Upper lobe of left lung (tissue), 6 donors: ENCODE measurements around the gene SPINT2. TPM values are rescaled to one million over a fixed set of nuclear protein-coding genes. Genes with fewer than 3 reads are reported as not detected.
A peak's percentile ranks its signal among the peaks of the same experiment; 100 is the strongest.

Experiments
- ATAC-seq, 2 donors: fragments of 200-7000 bp; cut with Tn5 transposase; one replicate each; pipeline ENCODE4 v1.9.1; 2022; ENCODE audit warnings: mild to moderate bottlenecking in 2 of 2, moderate library complexity in 2 of 2; ENCODE audit not compliant: low FRiP score in 2 of 2
- DNase-seq, 2 donors: peaks; one replicate each; pipeline ENCODE4 v3.0.0-alpha.2; 2019 to 2020
- H3K27ac ChIP-seq, 4 donors: fragments of 200-600 bp; sonication (generic); one replicate each; pipeline ENCODE4 v1.5.1; 2016 to 2019
- H3K27me3 ChIP-seq, 4 donors: fragments of 200-600 bp; sonication (generic); one replicate each; pipeline ENCODE4 v1.5.1; 2017 to 2019
- H3K36me3 ChIP-seq, 4 donors: fragments of 200-600 bp; sonication (generic); one replicate each; pipeline ENCODE4 v1.5.1; 2016 to 2019
- H3K4me1 ChIP-seq, 4 donors: fragments of 200-600 bp; sonication (generic); one replicate each; pipeline ENCODE4 v1.5.1; 2018 to 2019
- H3K4me3 ChIP-seq, 4 donors: fragments of 200-600 bp; sonication (generic); one replicate each; pipeline ENCODE4 v1.5.1; 2017 to 2019; ENCODE audit warnings: mild to moderate bottlenecking in 2 of 4, moderate library complexity in 1 of 4
- H3K9me3 ChIP-seq, 4 donors: fragments of 200-600 bp; sonication (generic); one replicate each; pipeline ENCODE4 v1.5.1; 2018 to 2019
- EP300 ChIP-seq, 4 donors: sonication (generic); formaldehyde crosslinking; IDR thresholded peaks; one replicate each; pipeline ENCODE4 v1.5.1; 2017; ENCODE audit warnings: antibody characterized with exemption in 4 of 4, control low read depth in 2 of 4
- POLR2A ChIP-seq, 4 donors: fragments of 450-650 bp; IDR thresholded peaks; one replicate each; pipeline ENCODE4 v1.5.1; 2016 to 2017; ENCODE audit warnings: antibody characterized with exemption in 4 of 4, mild to moderate bottlenecking in 2 of 4
- POLR2AphosphoS5 ChIP-seq, 2 donors: sonication (generic); formaldehyde crosslinking; IDR thresholded peaks; one replicate each; pipeline ENCODE4 v1.5.1; 2017; ENCODE audit warnings: antibody characterized with exemption in 2 of 2
- WGBS, 2 donors: methylation state at CpG; one replicate each; pipeline ENCODE4 v1.1.5; 2017 to 2018; 5-methylcytosine and 5-hydroxymethylcytosine counted together
- total RNA-seq, 6 donors: library from RNA; depleted of rRNA in 4 of 6; stranded (reverse); fragments of >200 nt in 4 of 6; gene quantifications; one replicate each; pipeline versions ENCODE4 v1.1.0 to v1.2.1, GENCODE V29; 2016 to 2021
- TF ChIP-seq, protein P1 (sequence below), 6 experiments: fragments of 450-650 bp in 4 of 6; fragments of 200-600 bp in 2 of 6; sonication (generic) in 2 of 6; IDR thresholded peaks; one replicate each; pipeline ENCODE4 v1.5.1; 2016 to 2019; ENCODE audit warnings: antibody characterized with exemption in 6 of 6
- donor health status: DM: no; HTN: no; CAD: no; lungs with moderate emphysema.
- donor health status: DM: no; HTN: yes; CAD: no; lungs with severe emphysema.

Gene SPINT2
- total RNA-seq, 6 donors from 2014 or later: 192 to 583 (median 317) TPM

DNA sequence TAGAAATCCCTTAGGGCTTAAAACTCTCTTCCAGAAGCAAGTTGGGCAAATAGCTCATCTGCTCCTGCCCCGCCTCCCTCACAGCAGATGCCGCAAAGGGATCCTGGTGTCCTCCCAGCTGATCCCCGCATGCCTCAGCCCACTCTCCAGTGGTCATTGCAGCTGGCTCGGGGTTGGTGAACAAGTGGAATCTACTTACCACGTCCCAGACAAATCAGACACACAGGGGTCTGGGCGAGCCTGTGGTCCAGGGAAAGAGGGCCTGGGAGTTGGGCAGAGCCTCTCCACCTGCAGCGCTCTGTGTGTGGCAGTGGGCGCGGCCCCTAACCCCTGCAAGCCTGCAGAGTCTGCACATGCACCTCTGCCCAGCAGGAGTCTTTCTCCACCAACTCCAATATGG, 28.9 kb downstream of the SPINT2 start:
- WGBS, 2 donors: 88 to 98% methylated on average over 9 of the region's 9 CpGs
- no peak for DNase-seq
- Histone ChIP-seq H3K27me3 (no peaks in the 10 kb centered on the region), H3K9me3 (no peaks in the 10 kb centered on the region), H3K4me3 (no peak overlapping the region), H3K27ac (no peak overlapping the region), H3K4me1 (peaks cover under 1 to 22% (median 11%) of the 10 kb centered on the region in 4 donors), H3K36me3 (peaks cover 6 to 37% (median 28%) of the 10 kb centered on the region in 4 donors)
- no peak for ATAC-seq
- TF ChIP-seq, protein P1, sequence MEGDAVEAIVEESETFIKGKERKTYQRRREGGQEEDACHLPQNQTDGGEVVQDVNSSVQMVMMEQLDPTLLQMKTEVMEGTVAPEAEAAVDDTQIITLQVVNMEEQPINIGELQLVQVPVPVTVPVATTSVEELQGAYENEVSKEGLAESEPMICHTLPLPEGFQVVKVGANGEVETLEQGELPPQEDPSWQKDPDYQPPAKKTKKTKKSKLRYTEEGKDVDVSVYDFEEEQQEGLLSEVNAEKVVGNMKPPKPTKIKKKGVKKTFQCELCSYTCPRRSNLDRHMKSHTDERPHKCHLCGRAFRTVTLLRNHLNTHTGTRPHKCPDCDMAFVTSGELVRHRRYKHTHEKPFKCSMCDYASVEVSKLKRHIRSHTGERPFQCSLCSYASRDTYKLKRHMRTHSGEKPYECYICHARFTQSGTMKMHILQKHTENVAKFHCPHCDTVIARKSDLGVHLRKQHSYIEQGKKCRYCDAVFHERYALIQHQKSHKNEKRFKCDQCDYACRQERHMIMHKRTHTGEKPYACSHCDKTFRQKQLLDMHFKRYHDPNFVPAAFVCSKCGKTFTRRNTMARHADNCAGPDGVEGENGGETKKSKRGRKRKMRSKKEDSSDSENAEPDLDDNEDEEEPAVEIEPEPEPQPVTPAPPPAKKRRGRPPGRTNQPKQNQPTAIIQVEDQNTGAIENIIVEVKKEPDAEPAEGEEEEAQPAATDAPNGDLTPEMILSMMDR (IDR thresholded peaks at IDR 0.05): no peak
- TF ChIP-seq EP300 (IDR thresholded peaks at IDR 0.05): no peak
- TF ChIP-seq POLR2A (IDR thresholded peaks at IDR 0.05): no peak
- no peak for TF ChIP-seq POLR2AphosphoS5 (IDR thresholded peaks at IDR 0.05)

DNA sequence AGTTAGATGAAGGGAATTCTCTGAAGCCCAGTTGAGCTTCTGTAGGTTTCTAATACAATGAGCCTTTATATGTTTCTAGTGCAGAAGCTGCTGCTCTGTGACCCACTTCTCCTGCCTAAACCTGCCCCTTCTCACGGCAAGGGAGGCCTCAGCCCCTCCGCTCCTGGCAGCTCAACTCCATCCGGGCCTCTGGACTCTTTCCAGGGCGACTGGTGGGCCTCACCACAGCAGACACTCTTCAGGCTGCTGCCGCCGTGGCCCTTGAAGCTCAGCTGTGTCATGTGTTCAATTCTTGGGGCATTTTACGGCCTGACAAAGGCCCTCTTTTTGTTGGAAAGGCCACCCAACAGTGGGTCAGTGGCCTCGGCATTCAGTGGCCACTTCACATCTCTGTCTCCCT, 29.7 kb downstream of the SPINT2 start:
- WGBS, 2 donors: 87% methylated on average over 7 to 8 of the region's 8 CpGs

DNA sequence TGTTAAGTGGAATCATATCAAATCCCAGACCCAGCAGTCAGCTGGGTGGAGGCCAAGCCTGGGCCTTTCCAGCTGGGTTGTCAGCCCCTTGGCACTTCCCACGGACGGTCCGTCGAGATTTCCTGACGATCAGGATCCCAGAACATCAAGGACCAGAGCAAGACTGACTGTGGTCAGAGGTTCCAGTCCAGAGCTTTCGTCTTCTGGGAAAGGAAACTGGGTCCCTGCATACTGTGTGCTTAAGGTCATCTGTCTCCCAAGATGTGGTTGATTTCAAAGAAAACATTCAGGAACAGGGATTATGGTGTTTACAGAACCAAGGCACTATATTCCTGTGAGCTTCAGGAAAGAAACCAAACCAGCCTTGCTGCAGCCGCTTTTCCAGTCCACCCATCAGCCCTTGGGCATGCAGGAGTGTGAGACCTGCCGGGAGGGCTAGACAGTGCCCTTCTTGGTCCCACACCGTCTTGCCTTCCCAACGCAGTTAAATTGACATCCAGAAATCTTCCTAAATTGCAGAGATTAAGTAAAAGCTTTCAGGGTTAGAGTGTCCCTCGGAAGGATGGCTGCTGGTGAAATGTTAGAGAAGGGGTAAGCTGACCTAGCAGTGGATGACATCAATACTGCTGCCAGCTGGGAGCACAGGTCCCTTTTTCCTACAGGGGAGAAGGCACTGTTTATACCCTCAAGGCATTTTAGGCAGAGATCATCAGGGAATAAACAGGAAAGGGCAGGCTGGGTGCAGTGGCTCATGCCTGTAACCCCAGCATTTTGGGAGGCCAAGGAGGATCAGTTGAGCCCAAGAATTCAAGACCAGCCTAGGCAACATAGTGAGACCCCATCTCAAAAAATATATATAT, 34.7 kb downstream of the SPINT2 start:
- no peaks in the 10 kb centered on the region for H3K36me3 ChIP-seq
- H3K27me3 ChIP-seq: no peaks in the 10 kb centered on the region
- peaks cover 0 to 10% (median 4%) of the 10 kb centered on the region in 4 donors for H3K4me1 ChIP-seq
- peak in 1 of 4 donors; percentile 9 for TF ChIP-seq EP300 (IDR thresholded peaks at IDR 0.05)
- no peak for TF ChIP-seq POLR2A (IDR thresholded peaks at IDR 0.05)
- peak in 1 of 2 donors; percentile 12 for TF ChIP-seq POLR2AphosphoS5 (IDR thresholded peaks at IDR 0.05)
- TF ChIP-seq, protein P1 (IDR thresholded peaks at IDR 0.05): no peak
- peak overlapping the region in 2 of 4 donors; percentile 35 to 57 for H3K27ac ChIP-seq
- H3K9me3 ChIP-seq: no peaks in the 10 kb centered on the region
- ATAC-seq (no peak), DNase-seq (no peak)
- 60 to 71% methylated on average over 11 of the region's 11 CpGs for whole genome bisulfite sequencing, 2 donors
- no peak overlapping the region for H3K4me3 ChIP-seq

More for the DNA sequence above, 29.7 kb downstream of the SPINT2 start:
- TF ChIP-seq POLR2A (IDR thresholded peaks at IDR 0.05): no peak
- TF ChIP-seq, protein P1 (IDR thresholded peaks at IDR 0.05): no peak
- Histone ChIP-seq H3K27ac (no peak overlapping the region), H3K4me3 (no peak overlapping the region), H3K36me3 (peaks cover 6 to 31% (median 21%) of the 10 kb centered on the region in 4 donors), H3K9me3 (no peaks in the 10 kb centered on the region), H3K27me3 (no peaks in the 10 kb centered on the region), H3K4me1 (peaks cover 0 to 20% (median 10%) of the 10 kb centered on the region in 4 donors)
- DNase-seq (no peak), ATAC-seq (no peak)

DNA sequence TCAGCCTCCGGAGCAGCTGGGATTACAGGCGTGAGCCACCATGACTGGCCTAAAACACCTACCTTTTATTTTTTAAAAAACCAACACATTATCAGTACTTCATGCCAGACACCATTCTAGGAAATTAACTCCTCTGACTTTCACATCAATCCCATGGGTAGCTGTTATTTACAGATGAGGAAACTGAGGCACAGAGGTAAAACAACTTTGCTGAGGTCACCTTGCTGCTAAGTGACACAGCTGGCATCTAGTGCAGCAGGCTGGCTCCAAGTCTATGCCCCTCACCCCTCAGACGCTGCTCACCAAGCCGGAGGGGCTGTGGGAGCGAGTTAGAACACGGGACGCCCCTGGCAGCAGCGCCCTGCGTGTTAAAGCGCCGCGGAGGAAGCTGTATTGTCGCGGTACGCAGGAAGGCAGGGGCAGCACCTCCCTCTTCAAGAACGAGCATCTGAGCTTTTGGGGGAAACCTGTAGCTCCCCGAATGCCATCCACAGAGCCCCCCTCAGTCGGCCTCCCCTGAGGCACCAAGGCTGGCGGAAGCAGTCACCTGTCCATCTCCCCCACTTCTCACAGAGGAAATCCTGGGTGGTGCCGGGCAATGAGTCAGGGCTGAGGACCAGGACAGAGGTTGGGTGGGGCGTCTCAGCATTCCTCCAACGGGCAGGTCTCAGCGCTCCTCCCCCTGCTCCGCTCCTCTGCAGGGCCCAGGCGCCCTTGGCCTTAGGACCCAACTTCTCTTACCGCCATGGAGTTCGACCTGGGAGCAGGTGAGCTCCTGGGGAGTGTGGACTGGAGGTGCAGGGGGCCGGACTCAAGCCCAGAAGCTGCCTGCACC, 39.4 kb downstream of the SPINT2 start, which contains the start of gene C19orf33:
Gene C19orf33 (plus strand): TSS at position 735 of the 835 bp plus-strand sequence. CDS start 11 bp downstream, at position 746.
- Histone ChIP-seq H3K4me3 (peak within 1 kb of the TSS in 3 of 4 donors; percentile 40 to 50 (median 41)), H3K27ac (peak within 1 kb of the TSS; percentile 61 to 87 (median 82))
- TF ChIP-seq, protein P1 (IDR thresholded peaks at IDR 0.05): no peak
- peak; percentile 20 to 63 for TF ChIP-seq POLR2AphosphoS5 (IDR thresholded peaks at IDR 0.05)
- TF ChIP-seq POLR2A (IDR thresholded peaks at IDR 0.05): peak in 2 of 4 donors; percentile 53 to 60
- no peak for TF ChIP-seq EP300 (IDR thresholded peaks at IDR 0.05)

More for the DNA sequence above, 39.4 kb downstream of the SPINT2 start, which contains the start of gene C19orf33:
- Histone ChIP-seq H3K9me3 (no peaks in the 10 kb centered on the region), H3K27me3 (no peaks in the 10 kb centered on the region), H3K4me1 (peaks cover 10 to 24% (median 13%) of the 10 kb centered on the region in 4 donors), H3K36me3 (peaks cover 0 to 27% (median 19%) of the 10 kb centered on the region in 4 donors)
- DNase-seq: peak; percentile 58 to 91
- WGBS, 2 donors: 38 to 43% methylated on average over 11 to 27 of the region's 28 CpGs
- peak; percentile 75 to 94 for ATAC-seq
